ENCODE results near the gene PRTFDC1.

Gene PRTFDC1

GRCh38 chr10:24854256-24854655 is 98.2 kb downstream of the PRTFDC1 start:
- POLR2A ChIA-PET (ENCODE audit: low non-redundant PET), result no interaction called here
- CTCF ChIA-PET, result no interaction called here
- no peak for DNase-seq (ENCODE audit: low spot score)

GRCh38 chr10:24853661-24854060 is 98.7 kb downstream of the PRTFDC1 start:
- no peak for TF ChIP-seq CTCF (conservative IDR thresholded peaks at IDR 0.05; ENCODE audit: low read depth)
- no peak overlapping the region for H3K27ac ChIP-seq
- ChIA-PET CTCF (no interaction called here), POLR2A (ENCODE audit: low non-redundant PET) (no interaction called here)
- no peak for DNase-seq (ENCODE audit: low spot score)

More at GRCh38 chr10:24854256-24854655, 98.2 kb downstream of the PRTFDC1 start:
- H3K27ac ChIP-seq, result no peak overlapping the region
- no peak for TF ChIP-seq CTCF (conservative IDR thresholded peaks at IDR 0.05; ENCODE audit: low read depth)

GRCh38 chr10:24851629-24852028 is 100.8 kb downstream of the PRTFDC1 start:
- CTCF ChIA-PET, result no interaction called here
- DNase-seq (ENCODE audit: low spot score), result no peak
- POLR2A ChIA-PET (ENCODE audit: low non-redundant PET), result no interaction called here

GRCh38 chr10:24850727-24851296 is 101.6 kb downstream of the PRTFDC1 start:
- no peak overlapping the region; the same call in 1 of the 2 replicates for H3K27ac ChIP-seq
- TF ChIP-seq CTCF (conservative IDR thresholded peaks at IDR 0.05; ENCODE audit: low read depth), result no peak
- DNase-seq (ENCODE audit: low spot score), result no peak
- ChIA-PET CTCF (no interaction called here), POLR2A (ENCODE audit: low non-redundant PET) (no interaction called here)

More at GRCh38 chr10:24851629-24852028, 100.8 kb downstream of the PRTFDC1 start:
- H3K27ac ChIP-seq, result no peak overlapping the region
- no peak for TF ChIP-seq CTCF (conservative IDR thresholded peaks at IDR 0.05; ENCODE audit: low read depth)

GRCh38 chr10:24849501-24850299 is 102.7 kb downstream of the PRTFDC1 start:
- DNase-seq (ENCODE audit: low spot score), result peak; percentile 49
- peak overlapping the region; percentile 48; the same call in 1 of the 2 replicates for H3K27ac ChIP-seq
- ChIA-PET CTCF (interaction anchor here (0.5 kb wide), 1 partner anchor 220 kb away, joined by 3 read pairs; no protein-coding TSS in a partner anchor), POLR2A (ENCODE audit: low non-redundant PET) (no interaction called here)
- no peak for TF ChIP-seq CTCF (conservative IDR thresholded peaks at IDR 0.05; ENCODE audit: low read depth)

GRCh38 chr10:24849051-24849450 is 103.4 kb downstream of the PRTFDC1 start:
- ChIA-PET POLR2A (ENCODE audit: low non-redundant PET) (no interaction called here), CTCF (interaction anchor here (0.5 kb wide), 1 partner anchor 221 kb away, joined by 3 read pairs; no protein-coding TSS in a partner anchor)
- DNase-seq (ENCODE audit: low spot score), result no peak
- no peak overlapping the region for H3K27ac ChIP-seq
- no peak for TF ChIP-seq CTCF (conservative IDR thresholded peaks at IDR 0.05; ENCODE audit: low read depth)
